SK-N-MC (cell line): ENCODE measurements around the gene KCNQ1.

Source experiments
- DNase-seq: peaks from one replicate; pipeline ENCODE4 v3.0.0-alpha.2; 2011; ENCODE audit warnings: low read depth, low spot score
- H3K27ac ChIP-seq: fragments of 200-600 bp; sonication (generic); 2 replicates; pipeline ENCODE4 v1.5.1; 2016; ENCODE audit warnings: mixed run types
- H3K36me3 ChIP-seq: fragments of 200-600 bp; sonication (generic); 2 replicates; pipeline ENCODE4 v1.6.1; 2017; ENCODE audit warnings: antibody characterized with exemption, low read length, mixed read lengths; ENCODE audit not compliant: insufficient read depth
- H3K4me3 ChIP-seq: fragments of 200-600 bp; sonication (generic); 2 replicates; pipeline ENCODE4 v1.5.1; 2016
- H3K9ac ChIP-seq: fragments of 200-600 bp; sonication (generic); 2 replicates; pipeline ENCODE4 v1.8.0; 2017; ENCODE audit warnings: mixed run types, mixed read lengths; ENCODE audit not compliant: insufficient read length
- H3K9me3 ChIP-seq: fragments of 200-600 bp; sonication (generic); 2 replicates; pipeline ENCODE4 v1.6.1; 2017; ENCODE audit warnings: low read depth, mild to moderate bottlenecking, antibody characterized with exemption, low read length, moderate library complexity, mixed read lengths
- EZH2 ChIP-seq: fragments of 200-600 bp; sonication (generic); IDR thresholded peaks from one replicate; pipeline ENCODE4 v1.6.1; 2017; ENCODE audit warnings: antibody characterized with exemption
- FOXP2 ChIP-seq: optimal IDR thresholded peaks from 2 replicates; pipeline ENCODE3; 2011; ENCODE audit warnings: mild to moderate bottlenecking, moderate library complexity; ENCODE audit not compliant: insufficient read depth; ENCODE audit errors: extremely low read length, control extremely low read depth
- POLR2AphosphoS5 ChIP-seq: IDR thresholded peaks from 2 replicates; pipeline ENCODE4 v1.6.1; 2012; ENCODE audit warnings: mild to moderate bottlenecking, low read depth, low read length, borderline replicate concordance

KCNQ1 gene

DNA sequence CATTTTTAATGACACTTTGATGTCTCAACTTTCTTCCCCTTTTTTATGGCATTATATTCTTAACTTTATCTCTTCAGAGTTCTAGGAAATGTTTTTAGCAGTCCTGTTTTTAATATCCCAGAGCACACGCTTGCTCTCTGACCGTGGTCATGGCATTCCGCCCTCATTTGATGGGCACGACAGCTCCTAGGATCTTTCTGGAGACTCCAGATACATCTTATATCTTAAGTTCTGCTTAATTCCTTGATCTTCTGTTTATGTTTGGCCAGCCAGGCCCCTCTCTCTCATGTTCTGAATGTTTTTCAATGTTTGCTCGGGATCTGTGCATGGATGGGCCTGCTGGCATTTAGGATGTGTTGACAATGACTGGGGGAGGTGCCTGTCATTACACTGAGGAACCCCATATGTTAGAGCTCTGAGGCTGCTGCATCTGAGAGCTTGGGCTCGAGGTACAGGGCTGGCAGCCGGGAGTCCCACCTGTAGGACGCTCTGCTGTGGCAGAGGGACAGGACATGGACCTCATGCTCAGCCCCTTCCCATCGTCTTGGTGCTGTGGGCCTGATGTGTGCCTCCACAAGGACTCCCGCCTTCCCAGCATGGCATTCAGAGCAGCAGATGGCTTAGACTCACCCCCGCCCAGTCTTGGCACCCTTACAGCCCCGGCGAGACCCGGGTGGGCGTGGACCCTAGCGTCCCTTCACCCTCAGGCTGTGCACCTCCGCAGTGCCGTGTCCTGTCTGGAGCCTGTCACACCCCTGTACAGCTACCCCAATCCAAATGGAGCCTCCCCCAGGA lies 365.8 kb downstream of the KCNQ1 start:
- H3K4me3 ChIP-seq, result no peak overlapping the region
- H3K9me3 ChIP-seq, result no peaks in the 10 kb centered on the region
- no peak overlapping the region for H3K9ac ChIP-seq
- no peaks in the 10 kb centered on the region for H3K36me3 ChIP-seq
- H3K27ac ChIP-seq, result no peak overlapping the region
- TF ChIP-seq EZH2, result no peak
- TF ChIP-seq POLR2AphosphoS5, result no peak
- TF ChIP-seq FOXP2, result no peak
- no peak for DNase-seq

DNA sequence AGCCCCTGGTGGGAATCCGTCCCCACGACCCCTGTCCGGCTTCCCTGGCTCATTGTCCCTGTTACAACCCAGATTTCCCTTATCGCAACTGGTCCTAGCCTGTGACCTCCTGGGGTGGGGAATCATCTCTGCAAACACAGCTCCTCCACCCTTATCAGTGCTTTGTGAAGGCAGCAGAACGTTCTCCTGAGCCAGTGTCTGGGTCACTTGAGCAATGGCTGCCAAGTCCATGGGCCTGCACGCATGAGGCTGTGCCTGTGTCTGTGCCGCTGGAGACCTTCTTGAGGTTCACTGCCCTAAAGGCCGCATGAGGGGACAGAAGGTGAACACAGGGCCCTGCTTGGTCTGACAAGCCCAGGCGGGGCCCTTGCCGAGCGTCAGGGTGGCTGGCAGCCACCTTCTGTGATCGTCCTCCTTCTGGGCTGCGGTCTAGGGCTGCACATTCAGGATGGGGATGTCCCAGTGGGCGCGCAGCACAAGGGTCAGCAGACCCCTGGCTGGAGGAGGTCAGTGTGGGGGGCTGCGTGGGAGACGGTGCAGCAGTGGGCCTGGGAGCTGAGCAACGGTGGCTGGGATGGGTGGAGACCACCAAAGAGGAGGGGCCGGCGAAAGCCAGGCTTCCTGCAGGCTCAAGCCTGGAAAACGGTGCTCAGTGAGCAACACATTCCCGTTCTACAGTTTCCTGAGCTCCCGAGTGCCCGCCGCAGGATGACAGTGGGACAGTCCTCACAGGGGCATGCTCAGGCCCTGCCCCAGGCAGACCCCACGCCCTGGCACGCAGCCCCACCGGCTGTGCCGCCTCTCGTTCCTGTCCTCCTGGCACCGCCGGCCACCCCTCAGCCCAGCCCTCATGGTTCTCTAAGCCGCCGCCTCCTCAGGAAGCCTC lies 366.6 kb downstream of the KCNQ1 start:
- peak overlapping the region; percentile 69 for H3K4me3 ChIP-seq
- TF ChIP-seq EZH2, result no peak
- no peak for TF ChIP-seq POLR2AphosphoS5
- TF ChIP-seq FOXP2, result no peak
- peak overlapping the region; percentile 57; the same call in 1 of the 2 replicates for H3K27ac ChIP-seq
- no peaks in the 10 kb centered on the region for H3K36me3 ChIP-seq
- no peaks in the 10 kb centered on the region for H3K9me3 ChIP-seq
- no peak for DNase-seq
- peak overlapping the region; percentile 55 for H3K9ac ChIP-seq

DNA sequence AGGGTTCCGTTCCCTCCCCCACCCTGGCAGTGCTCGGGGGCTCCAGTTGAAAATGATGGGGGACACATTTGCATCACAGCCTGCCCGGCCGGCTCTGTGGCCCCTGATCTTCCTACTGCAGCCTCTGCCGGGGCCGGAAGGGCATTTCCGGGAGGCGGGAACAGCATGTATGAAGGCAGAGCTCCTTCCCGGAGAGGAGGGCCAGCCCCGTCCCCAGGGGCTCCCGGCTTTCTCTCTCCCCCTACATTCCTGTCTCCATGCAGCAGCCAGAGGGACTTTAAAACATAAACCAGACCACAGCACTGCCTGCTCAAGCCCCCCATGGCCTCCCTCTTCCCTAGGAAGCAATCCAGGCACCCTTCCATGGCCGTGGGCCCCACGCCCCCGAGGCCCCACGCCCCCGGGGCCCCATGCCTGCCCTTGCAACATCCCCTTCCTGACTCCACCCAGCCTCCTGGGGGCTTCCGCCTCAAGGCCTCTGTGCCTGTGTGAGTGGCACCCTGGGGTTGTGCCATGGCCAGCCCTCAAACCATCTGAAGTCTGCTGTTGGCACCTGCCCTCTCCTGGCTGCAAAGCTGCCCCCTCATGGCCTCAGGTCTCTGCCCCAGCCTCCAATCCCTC lies 367.7 kb downstream of the KCNQ1 start:
- peak overlapping the region; percentile 55 for H3K9ac ChIP-seq
- peak overlapping the region; percentile 57 for H3K27ac ChIP-seq
- no peaks in the 10 kb centered on the region for H3K9me3 ChIP-seq
- no peaks in the 10 kb centered on the region for H3K36me3 ChIP-seq
- no peak for TF ChIP-seq EZH2
- TF ChIP-seq POLR2AphosphoS5, result 0 out of 2 replicates have a peak, but pooled peaks have one; percentile 14
- TF ChIP-seq FOXP2, result no peak
- peak; percentile 8 for DNase-seq
- H3K4me3 ChIP-seq, result peak overlapping the region; percentile 69

DNA sequence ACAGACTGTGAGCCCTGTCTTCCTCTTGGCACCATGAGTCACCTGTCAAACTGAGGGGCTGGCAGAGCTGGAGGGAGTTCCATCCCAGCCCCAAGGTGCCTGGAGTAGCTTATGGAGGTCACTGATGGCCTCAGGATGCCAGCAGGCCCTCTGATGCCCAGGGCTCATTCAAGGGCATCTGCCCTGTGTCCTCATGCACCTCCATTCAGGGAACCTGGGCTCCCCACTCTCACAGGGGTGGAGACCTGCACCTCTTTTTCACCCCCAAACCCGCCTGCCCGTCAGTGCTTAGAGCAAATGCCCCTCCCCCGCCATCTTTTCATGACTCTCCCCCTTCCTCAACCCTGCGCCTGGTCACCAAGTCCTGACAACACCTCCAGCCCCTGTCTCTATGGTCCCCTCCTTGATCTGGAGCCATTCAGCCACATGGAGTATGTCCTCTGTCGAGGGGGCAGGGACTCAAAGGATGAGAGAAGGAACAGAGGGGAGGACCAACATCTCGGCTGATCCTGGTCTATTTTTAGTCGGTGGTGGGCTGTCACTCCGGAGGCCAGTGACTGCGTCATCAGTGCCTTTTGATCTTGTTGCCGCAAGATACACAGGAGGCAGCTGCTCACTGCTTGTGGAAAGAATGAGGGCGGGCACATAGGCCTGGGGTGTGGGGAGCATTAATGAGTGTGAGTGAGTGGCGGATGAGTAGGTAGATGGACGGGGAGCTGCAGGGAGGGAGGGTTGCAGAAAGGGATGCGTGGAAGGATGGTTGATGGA lies 368.5 kb downstream of the KCNQ1 start:
- DNase-seq, result no peak
- Histone ChIP-seq H3K9ac (no peak overlapping the region), H3K4me3 (no peak overlapping the region), H3K36me3 (no peaks in the 10 kb centered on the region), H3K27ac (no peak overlapping the region), H3K9me3 (no peaks in the 10 kb centered on the region)
- no peak for TF ChIP-seq POLR2AphosphoS5
- no peak for TF ChIP-seq FOXP2
- no peak for TF ChIP-seq EZH2

DNA sequence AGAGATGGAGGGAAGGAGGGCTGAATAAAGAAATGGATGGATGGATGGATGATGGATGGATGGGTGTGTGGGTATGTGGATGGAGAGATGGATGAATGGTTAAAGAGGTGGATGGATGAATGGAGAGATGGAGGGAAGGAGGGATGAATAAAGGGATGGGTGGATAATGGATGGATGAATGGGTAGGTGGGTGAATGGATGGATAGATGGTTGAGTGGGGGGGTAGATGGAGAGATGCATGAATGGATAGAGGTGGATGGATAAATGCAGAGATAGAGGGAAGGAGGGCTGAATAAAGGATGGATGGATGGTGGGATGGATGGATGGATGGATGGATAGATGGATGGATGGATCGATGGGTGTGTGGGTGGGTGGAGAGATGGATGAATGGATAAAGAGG lies 369.2 kb downstream of the KCNQ1 start:
- no peak overlapping the region for H3K27ac ChIP-seq
- no peak overlapping the region for H3K9ac ChIP-seq
- TF ChIP-seq EZH2 (no peak), POLR2AphosphoS5 (no peak), FOXP2 (no peak)
- no peaks in the 10 kb centered on the region for H3K9me3 ChIP-seq
- DNase-seq, result no peak
- no peaks in the 10 kb centered on the region for H3K36me3 ChIP-seq
- no peak overlapping the region for H3K4me3 ChIP-seq

DNA sequence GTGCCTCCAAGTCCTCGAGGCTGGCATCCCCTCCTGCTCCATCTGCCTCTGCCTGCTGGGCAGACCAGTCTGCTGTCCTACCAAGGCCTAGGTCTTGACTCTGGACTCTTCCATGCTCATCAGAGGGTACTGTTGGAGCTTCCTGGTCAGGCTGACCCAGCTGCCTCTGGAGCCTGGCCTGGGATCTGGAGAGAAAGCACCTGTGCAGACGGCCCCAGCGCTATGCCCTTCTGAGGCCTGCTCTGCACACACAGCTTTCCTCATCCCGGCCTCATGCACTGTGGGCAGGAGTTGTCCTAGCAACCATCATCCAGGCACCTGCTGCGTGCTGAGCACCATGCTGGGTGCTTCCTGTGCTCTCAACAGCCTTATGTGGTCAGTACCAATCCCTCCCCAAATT lies 369.9 kb downstream of the KCNQ1 start:
- Histone ChIP-seq H3K4me3 (no peak overlapping the region), H3K27ac (no peak overlapping the region), H3K9ac (no peak overlapping the region), H3K9me3 (no peaks in the 10 kb centered on the region), H3K36me3 (no peaks in the 10 kb centered on the region)
- no peak for TF ChIP-seq FOXP2
- no peak for TF ChIP-seq POLR2AphosphoS5
- no peak for TF ChIP-seq EZH2
- no peak for DNase-seq

DNA sequence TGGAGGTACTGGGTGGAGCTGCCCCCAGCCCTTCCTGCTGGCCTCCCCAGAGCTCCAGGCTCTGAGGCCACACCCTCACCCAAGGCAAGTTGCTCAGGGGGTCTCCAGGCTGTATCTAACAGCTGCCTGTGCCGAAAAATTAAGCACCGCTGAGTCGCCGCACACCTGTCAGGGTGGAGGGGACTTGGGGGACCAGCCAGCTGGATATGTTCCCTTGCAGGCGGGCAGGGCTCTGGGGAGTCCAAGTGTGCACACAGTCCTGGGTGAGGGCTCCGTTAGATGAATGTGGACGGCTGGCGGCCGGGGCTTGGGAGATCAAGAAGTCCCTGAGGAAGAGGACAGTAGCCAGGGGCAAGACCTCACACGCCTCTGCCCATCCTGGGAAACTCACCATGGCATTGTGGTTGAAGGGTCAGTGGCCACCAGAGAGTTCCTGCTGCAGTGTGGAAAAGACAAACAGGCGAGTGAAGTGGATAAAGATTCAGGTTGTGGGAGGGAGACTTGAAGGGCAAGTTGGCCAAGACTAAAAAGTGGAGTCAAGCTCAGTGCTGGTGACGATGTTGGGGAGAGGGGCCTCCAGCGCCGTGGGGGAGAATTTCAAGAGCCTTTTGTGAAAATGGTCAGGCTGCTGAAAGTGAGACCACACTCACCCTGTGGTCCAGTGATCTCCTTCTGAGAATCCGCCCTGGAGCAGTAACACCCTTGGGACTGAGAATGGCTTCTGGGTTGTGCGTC lies 371.1 kb downstream of the KCNQ1 start:
- H3K9me3 ChIP-seq, result no peaks in the 10 kb centered on the region
- no peak overlapping the region for H3K4me3 ChIP-seq
- no peak overlapping the region for H3K27ac ChIP-seq
- no peak overlapping the region for H3K9ac ChIP-seq
- no peaks in the 10 kb centered on the region for H3K36me3 ChIP-seq
- TF ChIP-seq EZH2, result no peak
- no peak for TF ChIP-seq POLR2AphosphoS5
- TF ChIP-seq FOXP2, result no peak
- DNase-seq, result no peak
